Ascending aorta (tissue), 2 donors: Measurements from ENCODE around the gene SLC29A3. TPM values are rescaled to one million over a fixed set of nuclear protein-coding genes. Genes with fewer than 3 reads are reported as not detected.

Experiments used
- DNase-seq, 2 donors: peaks; one replicate each; pipeline ENCODE4 v3.0.0-alpha.2; 2019; ENCODE audit warnings: low spot score in 2 of 2
- H3K27ac ChIP-seq, 2 donors: fragments of 200-600 bp; sonication (generic); one replicate each; pipeline ENCODE4 v1.5.1; 2016 to 2017; ENCODE audit warnings: mild to moderate bottlenecking in 1 of 2
- H3K27me3 ChIP-seq: fragments of 200-600 bp; sonication (generic); one replicate; pipeline ENCODE4 v1.5.1; 2017
- H3K36me3 ChIP-seq, 2 donors: fragments of 200-600 bp; sonication (generic); one replicate each; pipeline ENCODE4 v1.5.1; 2016
- H3K4me1 ChIP-seq, 2 donors: fragments of 200-600 bp; sonication (generic); one replicate each; pipeline ENCODE4 v1.5.1; 2016 to 2017; ENCODE audit warnings: mild to moderate bottlenecking in 1 of 2
- H3K4me3 ChIP-seq, 2 donors: fragments of 200-600 bp; sonication (generic); one replicate each; pipeline ENCODE4 v1.5.1; 2016 to 2017; ENCODE audit warnings: mild to moderate bottlenecking in 1 of 2
- H3K9me3 ChIP-seq, 2 donors: fragments of 200-600 bp; sonication (generic); one replicate each; pipeline ENCODE4 v1.5.1; 2016
- CTCF ChIP-seq, 3 experiments: fragments of 200-600 bp in 2 of 3; fragments of 450-650 bp in 1 of 3; sonication (generic) in 2 of 3; IDR thresholded peaks; one replicate each; pipeline ENCODE4 v1.5.1; 2016 to 2019; ENCODE audit warnings: antibody characterized with exemption in 3 of 3, mild to moderate bottlenecking in 1 of 3, moderate library complexity in 1 of 3
- intact Hi-C: fragments of 100-400 bp; cut with DNase I; formaldehyde crosslinking; loops from one replicate; pipeline ENCODE4 v1.15.1; 2023
- total RNA-seq: library from RNA; depleted of rRNA; stranded (reverse); fragments of >200 nt; gene quantifications from one replicate; pipeline ENCODE4 v1.1.0, GENCODE V29; 2016

Gene SLC29A3
- total RNA-seq, 1 donor from 2014 or later = 0.64 TPM

GRCh38 chr10:71388583-71389310 is 69.7 kb downstream of the SLC29A3 start:
- intact Hi-C loops = no loop called here
- no peaks in the 10 kb centered on the region for H3K27me3 ChIP-seq
- no peak for TF ChIP-seq CTCF (IDR thresholded peaks at IDR 0.05)
- no peaks in the 10 kb centered on the region for H3K9me3 ChIP-seq
- no peak overlapping the region for H3K4me3 ChIP-seq
- no peaks in the 10 kb centered on the region for H3K36me3 ChIP-seq
- DNase-seq = no peak
- no peak overlapping the region for H3K27ac ChIP-seq
- H3K4me1 ChIP-seq = no peaks in the 10 kb centered on the region

- Histone ChIP-seq H3K27ac (no peak overlapping the region), H3K36me3 (no peaks in the 10 kb centered on the region), H3K27me3 (no peaks in the 10 kb centered on the region), H3K4me3 (no peak overlapping the region), H3K4me1 (no peaks in the 10 kb centered on the region), H3K9me3 (no peaks in the 10 kb centered on the region)
- intact Hi-C loops = no loop called here
- peak in 1 of 2 donors; percentile 33 for DNase-seq
- no peak for TF ChIP-seq CTCF (IDR thresholded peaks at IDR 0.05)
These were observed 70.9 kb downstream of the SLC29A3 start for GRCh38 chr10:71389768-71390460.

GRCh38 chr10:71390461-71390835 is 71.4 kb downstream of the SLC29A3 start:
- no peak overlapping the region for H3K27ac ChIP-seq
- no peaks in the 10 kb centered on the region for H3K4me1 ChIP-seq
- H3K4me3 ChIP-seq = no peak overlapping the region
- no peaks in the 10 kb centered on the region for H3K36me3 ChIP-seq
- intact Hi-C loops = no loop called here
- no peaks in the 10 kb centered on the region for H3K9me3 ChIP-seq
- DNase-seq = peak in 1 of 2 donors; percentile 11
- TF ChIP-seq CTCF (IDR thresholded peaks at IDR 0.05) = no peak
- H3K27me3 ChIP-seq = no peaks in the 10 kb centered on the region

- intact Hi-C loops = no loop called here
- no peaks in the 10 kb centered on the region for H3K9me3 ChIP-seq
- H3K27ac ChIP-seq = no peak overlapping the region
- H3K27me3 ChIP-seq = no peaks in the 10 kb centered on the region
- no peaks in the 10 kb centered on the region for H3K36me3 ChIP-seq
- no peak overlapping the region for H3K4me3 ChIP-seq
- peak in 1 of 2 donors; percentile 38 for DNase-seq
- H3K4me1 ChIP-seq = no peaks in the 10 kb centered on the region
- no peak for TF ChIP-seq CTCF (IDR thresholded peaks at IDR 0.05)
These were observed 72.0 kb downstream of the SLC29A3 start for GRCh38 chr10:71390921-71391690.

- Histone ChIP-seq H3K4me3 (no peak overlapping the region), H3K9me3 (no peaks in the 10 kb centered on the region), H3K27me3 (no peaks in the 10 kb centered on the region), H3K36me3 (no peaks in the 10 kb centered on the region), H3K4me1 (no peaks in the 10 kb centered on the region), H3K27ac (no peak overlapping the region)
- no peak for DNase-seq
- intact Hi-C loops = no loop called here
- TF ChIP-seq CTCF (IDR thresholded peaks at IDR 0.05) = no peak
These were observed 72.6 kb downstream of the SLC29A3 start for GRCh38 chr10:71391701-71392100.
